ENCODE results near the gene HSF5. TPM values are rescaled to one million over a fixed set of nuclear protein-coding genes. Genes with fewer than 3 reads are reported as not detected.
"Not testable (repeated sequence)": the region's sequence is repeated elsewhere in the genome, so short reads cannot be mapped to it uniquely, and the experiment has no call there.

The HSF5 gene
- total RNA-seq, 1 donor from 2014 or later = 0.27 TPM

DNA sequence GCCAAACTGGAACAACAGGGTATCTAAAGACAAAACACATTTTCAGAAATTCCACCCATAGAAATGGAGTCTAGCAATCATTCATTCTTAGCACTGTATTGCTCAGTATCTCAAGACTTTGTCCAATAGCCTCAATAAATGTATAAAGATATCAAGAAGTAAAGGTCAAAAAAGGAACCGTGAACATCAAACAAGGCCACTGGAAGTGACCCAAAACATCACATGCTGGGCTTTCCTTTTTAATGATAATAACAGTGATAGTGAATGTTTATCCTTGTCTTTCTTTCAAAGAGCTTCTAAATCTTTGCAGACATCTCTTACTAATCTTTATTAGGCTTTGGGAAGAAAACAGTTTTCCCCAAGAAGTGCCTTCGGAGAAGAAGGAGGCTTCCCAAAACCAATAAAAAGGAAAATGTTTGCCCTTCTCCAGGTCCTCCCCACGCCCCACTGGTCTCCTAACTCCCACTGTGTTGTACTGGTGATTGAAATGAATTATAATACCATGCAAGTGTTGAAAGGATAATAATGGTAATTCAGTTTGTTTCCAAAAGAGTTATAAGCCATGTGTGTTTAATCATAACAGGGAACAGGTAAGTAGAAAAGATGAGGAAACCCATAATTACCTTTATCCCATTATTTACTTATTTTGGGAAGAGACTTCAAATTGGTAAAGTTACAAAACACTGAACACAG lies 89.5 kb downstream of the HSF5 start:
- no peak for ATAC-seq
- intact Hi-C loops (cut with DNase I) = no loop called here

DNA sequence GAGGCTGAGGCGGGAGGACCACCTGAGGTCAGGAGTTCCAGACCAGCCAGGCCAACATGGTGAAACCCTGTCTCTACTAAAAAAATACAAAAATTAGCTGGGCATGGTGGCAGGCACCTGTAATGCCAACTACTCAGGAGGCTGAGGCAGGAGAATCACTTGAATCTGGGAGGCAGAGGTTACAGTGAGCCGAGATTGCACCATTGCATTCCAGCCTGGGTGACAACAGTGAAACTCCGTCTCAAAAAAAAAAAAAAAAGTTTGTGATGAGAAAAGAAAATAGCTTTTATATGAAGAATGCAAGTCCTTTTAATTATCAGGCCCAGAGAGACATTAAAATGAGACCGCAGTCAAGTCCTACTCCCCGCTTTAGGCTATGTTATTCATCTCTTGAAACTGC lies 90.8 kb downstream of the HSF5 start:
- ATAC-seq; intact Hi-C loops (cut with DNase I); DNase-seq (ENCODE audit: low spot score): not testable (repeated sequence)

More for the DNA sequence above, 89.5 kb downstream of the HSF5 start:
- no peak for DNase-seq (ENCODE audit: low spot score)

DNA sequence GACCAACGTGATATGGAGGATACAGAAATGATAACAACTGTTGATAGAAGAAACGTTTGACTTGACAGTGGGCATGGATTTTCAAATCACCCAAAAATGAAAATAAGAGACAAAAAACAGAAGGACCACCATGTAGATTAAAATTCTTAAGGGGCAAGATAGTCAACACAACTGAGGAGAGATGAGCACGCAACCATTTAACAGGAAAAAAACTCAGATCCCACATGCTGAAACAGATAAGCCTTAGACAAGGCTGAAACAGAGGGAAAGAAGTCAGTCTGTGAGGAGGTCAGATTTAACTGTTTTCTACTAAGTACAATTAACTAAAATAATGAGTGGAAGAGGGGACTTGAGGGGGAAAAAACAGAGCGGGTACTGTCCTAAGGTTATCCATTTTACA lies 92.0 kb downstream of the HSF5 start:
- intact Hi-C loops (cut with DNase I) = no loop called here
- no peak for ATAC-seq
- no peak for DNase-seq (ENCODE audit: low spot score)

DNA sequence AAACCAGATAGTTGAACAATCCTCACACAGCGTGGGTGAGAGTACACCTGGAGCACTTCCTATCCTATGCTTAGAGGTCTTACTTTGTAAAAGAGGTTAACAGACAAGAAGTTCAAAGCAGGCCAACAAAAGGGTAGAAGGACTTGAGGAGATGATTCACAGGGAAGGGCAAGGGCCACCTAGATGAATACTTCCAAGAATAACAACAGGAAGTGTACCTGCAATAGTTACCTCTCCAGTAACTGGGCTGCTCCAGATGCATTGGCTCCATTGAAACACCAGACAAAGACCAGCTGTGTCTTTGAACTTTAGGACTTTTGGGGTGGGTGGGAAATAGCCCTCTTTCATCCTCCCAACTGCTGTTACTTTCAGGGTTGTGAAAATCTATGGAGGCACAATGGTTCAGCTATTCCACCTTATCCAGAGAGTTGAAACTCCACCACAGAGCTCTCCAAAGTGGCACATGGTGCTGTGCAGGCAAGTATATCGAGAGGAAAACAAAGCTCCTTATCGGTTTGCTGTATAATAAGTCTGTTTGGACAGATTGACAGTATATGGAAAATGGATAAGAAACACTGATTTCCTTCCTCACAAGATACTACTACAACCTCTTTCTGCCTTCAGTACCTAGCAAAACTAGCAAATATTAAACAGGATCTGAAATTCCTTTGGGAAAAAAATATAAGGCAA lies 93.5 kb downstream of the HSF5 start:
- intact Hi-C loops (cut with DNase I) = no loop called here

DNA sequence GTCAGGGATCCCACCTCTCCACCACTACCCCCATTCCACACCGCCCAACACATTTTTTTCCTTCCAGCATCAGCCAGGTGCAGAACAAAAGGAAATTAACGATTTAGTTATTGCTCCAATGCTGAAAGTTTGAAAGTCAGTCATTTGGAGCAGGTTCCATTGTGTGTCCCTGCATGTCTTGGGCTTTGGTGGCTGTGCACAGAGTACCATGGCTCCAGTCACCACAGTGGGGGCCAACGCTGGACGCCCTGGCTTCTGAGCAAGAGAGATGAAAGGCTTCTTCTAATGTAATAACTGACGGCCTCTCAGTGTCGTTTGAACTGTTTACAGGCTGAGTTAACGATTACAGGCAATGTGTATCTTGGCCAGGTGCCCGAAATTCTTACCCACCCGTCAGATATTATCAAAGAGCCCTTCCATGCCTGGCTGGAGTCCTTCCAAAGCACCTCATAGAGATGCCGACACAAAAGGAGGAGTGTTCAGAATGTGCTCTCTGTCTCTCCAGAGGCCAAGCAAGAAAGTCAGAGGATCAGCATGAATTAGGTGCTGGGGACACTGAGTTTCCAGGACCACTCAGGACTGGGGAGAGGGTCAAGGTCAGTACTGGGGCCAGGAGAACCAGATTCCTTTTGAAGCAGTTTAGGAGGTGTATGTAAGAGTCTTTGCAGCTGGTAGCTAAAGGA lies 96.8 kb downstream of the HSF5 start:
- intact Hi-C loops (cut with DNase I) = no loop called here
- DNase-seq (ENCODE audit: low spot score) (no peak), ATAC-seq (no peak)

More for the DNA sequence above, 93.5 kb downstream of the HSF5 start:
- ATAC-seq = no peak
- no peak for DNase-seq (ENCODE audit: low spot score)

DNA sequence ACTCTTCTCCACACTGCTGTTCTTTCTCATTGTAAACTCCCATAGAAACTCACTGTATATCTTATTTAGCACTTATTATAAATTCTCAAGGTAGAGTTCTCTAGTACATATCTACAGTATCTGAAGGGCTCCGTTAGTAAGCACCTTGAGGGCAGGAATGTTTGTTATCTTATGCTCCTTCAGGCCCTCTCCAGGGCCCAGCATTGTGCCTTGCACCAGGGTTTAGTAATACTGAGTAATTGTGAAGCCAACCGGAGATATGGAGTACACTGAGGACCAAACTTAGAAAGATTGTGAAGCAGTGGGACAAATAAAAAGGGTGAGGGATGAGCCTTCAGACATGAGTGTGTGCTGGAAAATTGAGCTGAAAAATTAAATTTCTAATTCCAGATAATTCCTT lies 97.3 kb downstream of the HSF5 start:
- no peak for ATAC-seq
- no peak for DNase-seq (ENCODE audit: low spot score)
- intact Hi-C loops (cut with DNase I) = loop anchor here (1.0 kb wide), 1 partner anchor 44 kb away; no protein-coding TSS in a partner anchor

DNA sequence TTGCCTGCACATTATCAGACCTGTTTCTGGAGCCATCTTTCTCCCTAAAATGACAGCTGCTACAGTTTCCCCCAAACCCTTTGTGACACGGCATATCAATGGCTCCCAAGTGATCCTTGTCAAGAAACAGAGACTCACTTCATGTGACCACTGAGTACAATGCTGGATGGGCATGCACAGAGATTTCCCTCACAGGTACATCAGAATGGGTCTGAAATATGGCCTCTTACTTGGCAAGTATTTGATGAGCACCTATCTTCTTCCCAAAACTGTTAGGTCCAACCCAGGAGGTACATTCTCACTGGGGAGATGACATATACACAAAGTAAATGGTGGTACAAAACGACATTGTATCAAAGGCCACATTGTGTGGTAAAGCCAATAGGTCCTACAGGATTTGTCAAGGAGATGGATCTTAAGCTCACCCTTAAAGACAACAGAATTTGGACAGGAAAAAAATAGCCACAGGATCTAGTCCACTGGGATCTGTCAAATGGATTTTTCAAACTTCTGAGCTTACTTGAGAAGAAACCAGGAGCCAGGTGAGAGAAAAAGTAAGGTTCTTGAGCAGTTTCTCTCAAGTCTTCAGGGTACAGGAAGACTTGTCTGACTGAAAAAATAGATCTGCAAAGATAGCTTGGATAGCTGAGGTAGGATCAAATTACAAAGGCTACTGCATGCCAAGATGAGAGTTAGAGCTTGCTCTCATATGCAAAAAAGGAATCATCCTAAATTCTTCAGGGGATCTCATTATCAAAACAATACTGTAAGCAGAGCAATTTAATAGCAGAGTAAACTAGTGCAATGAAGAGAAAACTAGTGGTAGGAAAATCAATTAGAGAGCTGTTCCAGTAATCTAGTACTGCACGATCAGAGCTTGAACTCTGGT lies 99.7 kb downstream of the HSF5 start:
- no peak for DNase-seq (ENCODE audit: low spot score)
- intact Hi-C loops (cut with DNase I) = no loop called here

DNA sequence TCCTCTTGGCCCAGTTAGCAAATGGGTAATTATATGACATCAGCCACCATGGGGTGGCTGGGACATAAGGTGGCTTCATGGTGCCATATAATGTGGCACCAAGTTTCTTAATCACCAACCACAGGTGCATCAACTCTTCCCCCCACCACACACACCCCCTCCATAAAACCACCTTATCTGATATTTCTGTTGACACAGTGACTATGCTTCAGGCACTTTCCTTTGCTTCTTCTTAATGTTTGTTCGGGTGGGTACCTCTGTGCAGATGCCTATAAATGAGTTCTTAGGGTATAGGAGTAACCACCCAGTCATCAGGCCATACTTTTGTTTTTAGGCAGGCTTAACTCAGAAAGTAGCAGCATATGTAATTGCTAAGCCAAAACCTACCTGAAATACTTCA lies 100.4 kb downstream of the HSF5 start:
- intact Hi-C loops (cut with DNase I) = no loop called here
- ATAC-seq (no peak), DNase-seq (ENCODE audit: low spot score) (no peak)

More for the DNA sequence above, 99.7 kb downstream of the HSF5 start:
- ATAC-seq = no peak

DNA sequence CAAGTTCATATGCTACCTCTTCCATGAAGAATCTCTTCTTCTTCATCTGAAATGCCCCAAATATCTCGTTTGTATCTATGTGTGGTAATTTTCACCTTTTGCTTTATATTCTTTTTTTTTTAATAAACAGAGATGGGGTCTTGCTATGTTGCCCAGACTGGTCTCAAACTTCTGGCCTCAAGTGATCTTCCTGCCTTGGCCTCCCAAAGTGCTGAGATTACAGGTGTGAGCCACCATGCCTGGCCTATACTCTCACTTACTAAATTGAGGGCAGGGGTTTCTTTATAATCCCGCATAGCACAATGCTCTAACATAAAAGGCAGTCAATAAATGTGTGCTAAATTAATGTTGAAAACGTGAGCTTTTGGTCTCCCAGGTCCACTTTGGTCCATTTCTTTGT lies 101.5 kb downstream of the HSF5 start:
- ATAC-seq = no peak
- DNase-seq (ENCODE audit: low spot score) = no peak
- intact Hi-C loops (cut with DNase I) = no loop called here

DNA sequence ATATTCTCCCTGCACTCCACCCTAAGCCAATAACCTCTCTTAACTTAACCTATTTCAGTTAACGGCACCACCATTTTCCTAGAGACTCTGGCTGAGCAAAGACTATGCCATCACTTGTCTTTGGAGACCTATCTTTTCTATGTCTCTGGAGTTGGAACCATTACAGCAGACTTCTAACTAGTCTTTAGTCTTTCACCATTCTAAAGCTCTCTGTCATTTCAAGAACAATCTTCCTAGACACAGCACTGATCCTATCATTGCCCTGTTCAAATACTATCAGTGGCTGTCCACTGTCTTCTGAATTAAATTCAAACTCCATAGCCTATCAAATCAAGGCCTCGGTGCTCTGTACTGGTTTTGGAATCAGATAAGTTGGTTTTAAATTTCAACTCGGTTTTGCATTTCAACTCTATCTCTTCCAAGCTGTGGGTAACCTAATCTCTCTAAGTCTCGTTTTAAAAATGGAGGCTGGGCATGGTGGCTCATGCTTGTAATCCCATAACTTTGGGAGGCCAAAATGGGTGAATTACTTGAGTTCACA lies 102.8 kb downstream of the HSF5 start:
- DNase-seq (ENCODE audit: low spot score) (no peak), ATAC-seq (no peak)
- intact Hi-C loops (cut with DNase I) = no loop called here

DNA sequence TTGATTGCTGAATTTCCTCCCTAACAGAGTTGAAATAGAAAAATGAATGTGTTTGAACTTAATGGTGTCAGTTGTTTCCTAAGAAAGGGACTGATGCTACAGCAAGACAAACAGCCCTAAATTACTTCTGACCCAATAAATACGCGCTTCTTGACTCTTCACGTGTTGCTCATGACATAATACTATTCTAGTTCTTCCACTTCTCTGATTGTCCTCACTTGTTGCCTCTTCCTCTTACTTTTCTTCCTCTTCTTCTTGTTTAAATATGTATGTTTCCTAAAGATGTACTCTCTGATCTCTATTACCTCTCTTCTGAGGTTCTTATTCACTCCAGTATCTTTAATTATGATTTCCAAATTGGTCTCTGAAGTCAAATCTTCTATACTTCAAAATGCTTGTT lies 103.3 kb downstream of the HSF5 start:
- DNase-seq (ENCODE audit: low spot score) (no peak), ATAC-seq (no peak)
- intact Hi-C loops (cut with DNase I) = no loop called here

DNA sequence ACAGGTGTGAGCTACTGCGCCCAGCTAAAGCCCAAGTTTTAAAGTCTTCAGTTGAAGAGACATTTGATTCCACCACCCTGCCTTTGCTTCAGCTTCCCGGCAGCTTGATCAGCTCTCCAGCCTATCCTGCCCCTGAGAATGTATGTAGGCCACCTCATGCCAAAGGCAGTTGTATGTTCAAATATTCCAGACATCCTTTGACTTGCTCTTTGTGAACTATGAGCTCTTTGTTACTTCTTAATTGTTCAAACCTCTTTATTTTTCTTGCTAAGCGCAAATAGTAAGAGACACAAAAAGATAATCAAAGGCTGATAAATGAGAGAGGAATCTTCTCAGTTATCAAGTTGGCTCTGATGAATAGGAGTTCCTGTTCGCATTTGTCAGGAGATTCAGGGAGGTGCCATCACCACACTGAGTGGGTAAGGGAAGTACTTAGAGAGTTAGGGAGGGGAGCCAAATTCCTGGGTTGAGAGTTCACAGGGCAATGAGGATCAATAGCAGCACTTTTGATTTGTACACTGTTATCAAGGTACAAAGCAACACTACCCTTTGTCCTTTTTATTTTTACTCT lies 104.2 kb downstream of the HSF5 start:
- ATAC-seq = no peak

DNA sequence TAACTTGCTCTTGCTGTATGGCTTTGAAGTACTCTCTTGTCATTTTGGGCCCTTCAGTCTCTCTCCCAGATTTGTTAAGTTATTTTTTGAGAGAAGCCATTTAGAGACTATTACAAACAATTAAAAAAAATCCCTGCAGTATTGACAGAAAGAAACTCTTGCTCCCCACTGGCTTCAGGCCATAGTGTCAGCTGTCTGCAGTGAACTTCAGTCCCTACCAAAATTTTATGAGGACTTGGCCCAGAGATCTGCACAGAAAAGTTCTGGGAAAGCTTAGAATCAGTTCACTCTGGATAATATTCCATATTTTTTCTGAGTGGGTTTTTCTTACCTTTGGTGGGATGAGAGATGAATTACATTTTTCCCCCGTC lies 105.4 kb downstream of the HSF5 start:
- intact Hi-C loops (cut with DNase I) = no loop called here
- DNase-seq (ENCODE audit: low spot score) (no peak), ATAC-seq (no peak)

More for the DNA sequence above, 104.2 kb downstream of the HSF5 start:
- DNase-seq (ENCODE audit: low spot score) = no peak
- intact Hi-C loops (cut with DNase I) = no loop called here

DNA sequence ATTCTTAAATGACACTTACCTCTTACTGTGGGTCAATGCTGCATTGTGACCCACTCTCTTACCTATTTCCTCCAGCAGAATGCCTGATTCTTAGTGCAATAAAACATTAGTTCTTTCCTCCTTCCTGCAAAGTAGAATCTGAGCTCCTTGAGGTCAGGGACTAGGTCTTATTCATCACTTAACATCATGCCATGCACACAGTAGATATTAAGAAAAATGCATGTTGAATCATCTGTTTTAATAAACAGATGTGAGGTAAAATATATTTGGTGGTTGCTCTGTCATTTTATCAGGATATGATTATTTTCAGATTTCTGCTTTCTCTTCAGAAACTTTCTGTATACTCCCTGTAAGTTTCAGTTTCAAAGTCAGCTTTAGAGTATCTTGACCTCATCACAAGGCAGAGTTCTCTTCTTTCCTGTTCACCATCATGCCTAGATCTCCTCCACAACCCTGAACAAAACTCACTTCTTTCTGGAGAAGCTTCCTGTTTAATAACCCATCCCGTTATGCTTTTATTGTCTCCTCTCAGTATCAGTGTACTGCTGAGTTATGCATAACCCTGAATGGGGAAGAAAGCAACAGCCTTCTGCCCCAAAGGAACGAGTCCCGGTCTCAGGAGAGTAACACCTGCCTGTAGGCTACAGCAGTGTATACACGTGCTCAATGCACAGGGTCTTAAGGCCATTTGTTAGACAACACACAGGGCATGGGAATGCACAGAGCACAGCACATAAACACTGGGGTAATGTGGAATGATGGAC lies 105.9 kb downstream of the HSF5 start:
- intact Hi-C loops (cut with DNase I) = no loop called here
- ATAC-seq = no peak
- no peak for DNase-seq (ENCODE audit: low spot score)

DNA sequence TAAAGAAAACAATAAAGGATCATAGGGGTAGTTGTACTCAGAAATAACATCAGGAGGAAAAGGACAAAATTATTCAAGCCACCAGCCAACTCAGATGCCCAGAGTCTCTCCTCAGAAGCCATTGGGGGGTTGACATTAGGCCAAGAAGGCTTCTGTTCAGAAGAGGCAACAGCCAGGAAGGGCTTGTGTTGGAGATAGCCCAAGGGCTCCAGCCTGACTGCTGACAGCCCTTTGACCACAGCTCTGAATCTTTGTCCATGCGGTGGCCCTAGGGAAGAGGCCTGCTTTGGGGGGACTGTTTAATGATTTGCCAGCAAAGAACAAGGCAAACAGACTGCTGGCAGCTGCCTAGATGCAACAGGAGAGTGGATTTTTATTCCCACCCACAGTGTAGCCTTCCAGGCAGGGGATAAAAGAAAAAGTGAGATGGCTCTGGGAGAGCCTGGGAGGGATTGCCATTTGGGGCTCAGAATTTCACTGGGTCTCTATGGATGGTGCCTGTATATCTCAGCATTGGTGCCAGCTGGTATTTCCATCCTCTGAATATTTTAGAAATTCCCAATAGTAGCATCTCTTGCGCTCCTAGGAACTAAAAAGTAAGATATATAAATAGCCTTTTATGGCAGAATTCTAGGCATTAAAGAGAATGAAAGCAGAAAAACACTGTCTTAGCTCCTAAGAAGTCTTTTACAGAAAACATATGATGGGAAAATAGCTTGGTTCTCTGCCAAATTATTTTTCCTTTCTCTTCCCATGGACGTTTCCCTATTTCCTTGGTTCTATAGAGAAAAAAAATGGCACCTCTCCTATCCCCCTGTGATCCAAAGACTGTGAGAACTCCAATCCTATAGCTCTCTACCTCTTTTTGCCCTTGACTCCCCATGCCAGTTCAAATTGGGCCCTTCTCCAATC lies 106.8 kb downstream of the HSF5 start:
- no peak for DNase-seq (ENCODE audit: low spot score)
- ATAC-seq = no peak
- intact Hi-C loops (cut with DNase I) = no loop called here

DNA sequence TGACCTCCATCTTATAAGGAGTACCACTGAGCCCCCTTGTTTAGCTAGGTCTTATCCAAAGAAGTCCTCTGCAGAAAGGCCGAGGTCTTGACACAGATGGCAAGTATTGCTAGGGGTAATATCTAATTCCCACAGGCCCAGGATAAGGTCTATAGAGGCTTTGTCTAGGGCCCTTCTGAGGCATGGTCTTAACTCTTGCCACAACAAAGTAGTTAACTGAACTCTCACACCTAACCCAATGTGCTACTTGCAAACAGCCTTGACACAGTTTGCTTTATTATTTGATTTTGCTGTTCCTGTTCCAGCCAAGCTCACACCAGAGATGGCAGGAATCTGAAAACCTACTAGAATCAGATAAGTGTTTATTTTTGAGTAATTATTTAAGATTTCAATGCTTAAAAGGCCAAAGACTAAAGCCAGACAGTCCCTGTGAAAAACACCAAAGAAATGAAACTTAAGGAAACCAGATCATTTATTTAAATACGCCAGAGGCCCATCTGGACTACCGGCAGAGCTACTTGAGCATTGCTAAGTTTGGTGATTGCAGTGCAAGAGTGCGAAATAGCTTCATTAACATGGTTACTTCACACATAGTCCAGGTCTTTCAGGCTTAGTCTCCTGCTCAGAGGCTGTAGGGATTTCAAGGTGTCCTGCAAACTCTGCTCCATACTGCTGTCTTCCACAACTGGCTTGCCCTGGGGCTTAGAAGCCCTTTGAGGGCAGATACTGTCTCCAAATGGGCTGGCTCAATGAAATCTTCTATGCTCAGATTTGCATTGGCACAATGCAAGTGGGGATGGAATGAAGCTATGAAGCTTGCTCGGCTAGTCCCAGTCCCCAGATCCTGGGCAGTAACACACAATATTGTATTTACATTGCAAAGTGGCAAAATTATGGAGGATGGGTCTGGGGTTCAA lies 107.7 kb downstream of the HSF5 start:
- no peak for ATAC-seq
- intact Hi-C loops (cut with DNase I) = no loop called here

More for the DNA sequence above, 107.7 kb downstream of the HSF5 start:
- DNase-seq (ENCODE audit: low spot score) = no peak

Measured in sciatic nerve (tissue), 2 donors.